CD1c-positive myeloid dendritic cell (primary cell): ENCODE results near the gene ERVFRD-1.

ENCODE experiments used
- DNase-seq: peaks from one replicate; pipeline ENCODE4 v3.0.0-alpha.2; 2016; ENCODE audit errors: extremely low spot score

The ERVFRD-1 gene

GRCh38 chr6:11110921-11111768 is at the start of gene ERVFRD-1:
Gene ERVFRD-1, minus strand, starts transcription at chr6:11111725. Its CDS starts 6,415 bp downstream, at chr6:11105310.
- no peak for DNase-seq

DNA sequence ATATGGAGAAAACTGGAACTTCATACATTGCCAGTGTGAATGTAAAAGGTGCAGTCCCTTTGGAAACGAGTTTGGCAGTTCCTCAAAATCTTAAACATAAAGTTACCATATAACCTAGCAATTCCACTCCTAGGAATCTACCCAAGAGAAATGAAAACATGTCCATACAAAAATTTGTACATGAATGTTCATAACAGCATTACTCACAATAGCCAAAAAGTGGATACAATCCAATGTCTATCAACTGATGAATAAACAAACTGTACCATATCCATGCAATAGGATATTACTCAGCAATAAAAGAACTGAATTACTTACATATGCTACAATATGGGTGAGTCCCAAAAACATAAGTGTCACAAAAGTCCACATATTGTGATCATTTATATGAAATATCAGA is 48.7 kb upstream of the ERVFRD-1 start:
- DNase-seq = no peak

- DNase-seq = no peak
Measured at GRCh38 chr6:11155589-11155988, 44.1 kb upstream of the ERVFRD-1 start.

DNA sequence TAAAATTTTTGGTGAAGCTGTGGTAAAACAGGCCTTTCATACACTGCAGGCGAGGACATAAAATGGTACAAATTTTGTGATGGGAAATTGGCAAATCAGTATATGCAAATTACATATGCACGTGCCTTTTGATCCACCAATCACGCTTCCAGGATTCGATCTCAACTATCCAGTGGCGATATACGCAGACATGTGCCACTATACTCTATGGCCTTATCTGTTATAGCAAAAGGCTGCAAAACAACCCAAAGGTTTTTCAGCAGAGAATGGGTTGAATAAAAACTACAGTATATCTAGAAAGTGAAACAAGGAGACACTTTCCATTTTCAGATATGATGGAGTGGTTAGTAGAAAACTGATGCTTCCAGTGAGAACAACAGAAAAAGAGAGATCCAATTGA is 41.9 kb upstream of the ERVFRD-1 start:
- DNase-seq = no peak

DNA sequence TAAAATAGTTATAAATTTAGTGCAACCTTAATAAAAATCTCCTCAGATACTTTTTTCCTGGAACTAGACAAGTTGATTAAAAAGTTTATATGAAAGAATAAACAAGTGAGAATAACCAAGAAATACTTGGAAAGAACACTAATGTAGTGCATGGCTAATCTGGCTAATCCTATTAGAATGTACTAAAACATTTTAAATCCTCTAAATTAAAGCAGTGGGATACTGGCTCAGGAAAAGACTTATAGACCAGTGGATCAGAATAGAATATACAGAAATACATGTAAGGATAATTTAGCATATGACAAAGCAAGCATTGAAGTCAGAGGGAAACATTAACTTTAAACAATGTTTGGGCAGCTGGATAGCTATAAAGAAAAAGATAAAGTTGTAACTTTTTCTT is 41.1 kb upstream of the ERVFRD-1 start:
- DNase-seq = no peak

GRCh38 chr6:11151488-11151887 is 40.0 kb upstream of the ERVFRD-1 start:
- DNase-seq = no peak

- DNase-seq = no peak
Measured at GRCh38 chr6:11149551-11149950, 38.0 kb upstream of the ERVFRD-1 start.

- DNase-seq = no peak
Measured at GRCh38 chr6:11146117-11146826, 34.7 kb upstream of the ERVFRD-1 start.

GRCh38 chr6:11144393-11144851 is 32.9 kb upstream of the ERVFRD-1 start:
- DNase-seq = peak; percentile 74

DNA sequence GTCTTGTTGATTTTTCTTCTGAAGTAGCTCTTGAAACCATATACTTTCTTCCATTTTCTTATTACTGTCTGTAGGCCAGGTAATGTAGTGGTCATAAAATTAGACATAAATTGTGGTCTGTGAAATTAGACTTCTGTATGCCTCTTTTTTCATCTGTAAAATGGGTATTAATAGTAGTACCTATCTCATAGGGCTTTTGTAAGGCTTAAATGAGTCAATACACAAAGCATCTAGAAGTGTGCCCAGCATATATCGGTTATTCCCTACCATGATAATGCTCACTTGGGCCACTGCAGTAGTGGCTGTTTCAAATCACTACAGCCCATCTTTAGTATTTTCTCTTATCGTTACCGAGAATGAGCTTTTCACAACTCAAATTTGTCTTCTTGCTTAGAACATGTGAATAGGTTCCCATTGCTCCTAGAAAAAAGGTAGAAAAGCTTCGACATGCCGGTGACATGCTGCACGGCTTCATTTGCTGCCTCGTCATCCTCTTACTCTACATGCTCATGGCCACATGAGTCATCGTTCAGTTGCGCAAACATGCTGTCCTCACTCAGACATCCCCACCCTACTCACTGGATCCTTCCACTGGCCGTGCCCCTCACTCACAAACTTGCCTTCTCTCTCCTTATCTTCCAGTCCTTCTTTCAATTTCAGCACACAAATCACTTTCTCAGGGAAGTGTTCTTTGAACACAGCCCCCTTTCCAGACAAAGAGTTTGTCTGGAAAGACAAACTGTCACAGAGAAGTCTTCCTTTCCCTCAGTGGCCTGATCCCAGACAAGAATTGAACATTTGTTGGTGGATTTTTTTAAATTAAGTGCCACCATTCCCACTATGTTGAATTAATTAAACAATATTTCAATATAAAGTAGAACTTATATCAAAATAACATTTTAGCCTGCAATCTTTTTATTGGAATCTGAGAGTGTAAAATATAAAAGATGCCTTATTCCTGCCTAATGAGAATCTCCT is 32.2 kb upstream of the ERVFRD-1 start:
- peak; percentile 90 for DNase-seq

DNA sequence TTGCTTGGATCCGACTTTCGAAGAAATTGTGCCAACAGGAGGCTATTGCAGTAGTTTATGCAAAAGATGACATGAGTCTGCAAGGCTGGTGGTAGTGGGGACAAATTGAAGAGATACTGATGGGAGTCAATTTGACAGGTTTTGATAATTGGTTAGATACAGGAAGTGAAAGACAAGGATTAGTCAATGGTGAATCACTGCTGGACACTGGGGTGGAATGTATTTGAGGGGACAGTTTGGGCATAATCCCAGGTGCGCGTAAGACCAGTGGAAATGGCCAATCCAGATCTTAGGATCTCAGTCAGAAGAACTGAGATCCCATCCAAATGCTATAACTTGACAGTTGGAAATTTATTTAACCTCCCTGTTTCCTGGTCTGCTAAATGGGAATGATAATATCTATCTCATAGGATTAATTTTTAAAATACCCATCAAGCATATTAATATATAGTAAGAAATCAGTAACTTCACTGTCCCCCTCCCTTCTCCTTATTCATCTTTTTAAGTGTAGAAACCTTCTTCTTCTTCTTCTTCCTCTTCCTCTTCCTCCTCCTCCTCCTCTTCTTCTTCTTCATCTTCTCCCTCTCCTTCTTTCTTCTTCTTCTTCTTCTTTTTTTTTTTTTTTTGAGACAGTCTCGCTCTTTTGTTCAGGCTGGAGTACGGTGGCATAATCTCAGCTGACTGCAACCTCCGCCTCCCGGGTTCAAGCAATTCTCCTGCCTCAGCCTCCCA is 30.9 kb upstream of the ERVFRD-1 start:
- DNase-seq = peak; percentile 31

DNA sequence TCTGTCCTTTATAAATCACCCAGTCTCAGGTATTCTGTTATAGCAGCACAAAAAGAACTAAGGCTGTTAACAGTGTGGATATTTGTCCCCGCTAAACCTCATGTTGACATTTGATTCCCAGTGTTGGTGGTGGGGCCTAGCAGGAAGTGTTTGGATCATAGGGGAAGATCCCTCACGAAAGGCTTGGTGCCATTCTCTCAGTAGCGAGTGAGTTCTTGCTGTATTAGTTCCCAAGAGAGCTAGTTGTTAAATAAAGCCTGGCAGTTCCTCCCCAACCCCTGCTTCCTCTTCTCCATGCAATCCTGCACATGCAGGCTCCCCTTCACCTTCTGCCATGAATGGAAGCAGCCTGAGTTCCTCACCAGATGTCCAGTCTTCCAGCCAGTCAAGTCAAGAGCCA is 29.8 kb upstream of the ERVFRD-1 start:
- DNase-seq = peak; percentile 28

GRCh38 chr6:11140056-11140455 is 28.5 kb upstream of the ERVFRD-1 start:
- DNase-seq = no peak

- peak; percentile 80 for DNase-seq
Measured at GRCh38 chr6:11139051-11139960, 27.8 kb upstream of the ERVFRD-1 start.

- DNase-seq = no peak
Measured at GRCh38 chr6:11136809-11137208, 25.3 kb upstream of the ERVFRD-1 start.

DNA sequence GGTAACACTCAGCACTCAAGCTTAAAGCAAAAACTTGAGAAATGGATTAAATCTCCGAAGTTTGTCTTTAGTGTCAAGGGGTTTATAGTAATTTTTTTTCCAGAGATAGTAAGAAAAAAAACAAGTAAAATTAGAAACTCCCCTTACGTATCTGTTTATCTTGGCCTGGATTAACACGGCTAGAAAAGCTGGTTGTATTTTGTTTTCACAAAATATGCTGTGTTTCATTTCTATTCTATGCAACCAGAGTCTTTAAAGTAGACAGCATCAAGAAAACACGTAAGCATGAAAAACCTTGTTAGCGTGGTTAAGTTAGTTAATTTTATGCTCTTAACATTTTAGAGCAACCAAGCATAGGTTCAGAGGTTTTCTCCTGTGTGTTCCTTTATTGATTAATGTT is 21.8 kb upstream of the ERVFRD-1 start:
- DNase-seq = no peak

DNA sequence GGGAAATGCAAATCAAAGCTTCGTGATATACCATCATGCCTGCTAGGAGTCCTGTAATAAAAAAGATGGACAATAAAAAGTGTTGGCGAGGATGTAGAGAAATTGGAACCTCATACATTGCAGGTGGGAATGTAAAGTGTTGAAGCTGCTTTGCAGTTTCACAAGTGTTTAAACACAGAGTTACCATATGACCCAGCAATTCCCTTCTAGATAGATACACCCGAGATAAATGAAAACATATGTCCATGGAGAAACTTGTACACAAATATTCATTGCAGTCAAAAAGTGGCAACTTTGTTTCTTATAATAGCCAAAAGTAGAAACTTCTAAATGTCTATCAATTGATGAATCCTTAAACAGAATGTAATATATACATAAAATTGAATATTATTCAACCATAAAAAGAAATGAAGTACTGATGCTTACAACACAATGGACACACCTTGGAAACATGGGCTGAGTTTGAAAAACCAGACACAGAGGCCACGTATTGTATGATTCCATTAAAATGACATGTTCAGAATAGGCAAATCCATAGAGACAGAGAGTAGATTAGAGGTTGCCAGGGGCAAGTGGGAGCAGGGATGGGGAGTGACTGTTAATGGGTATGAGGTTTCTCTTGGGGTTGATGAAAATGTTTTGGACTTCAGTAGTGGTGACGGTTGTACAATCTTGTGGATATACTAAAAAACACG is 20.8 kb upstream of the ERVFRD-1 start:
- no peak for DNase-seq

DNA sequence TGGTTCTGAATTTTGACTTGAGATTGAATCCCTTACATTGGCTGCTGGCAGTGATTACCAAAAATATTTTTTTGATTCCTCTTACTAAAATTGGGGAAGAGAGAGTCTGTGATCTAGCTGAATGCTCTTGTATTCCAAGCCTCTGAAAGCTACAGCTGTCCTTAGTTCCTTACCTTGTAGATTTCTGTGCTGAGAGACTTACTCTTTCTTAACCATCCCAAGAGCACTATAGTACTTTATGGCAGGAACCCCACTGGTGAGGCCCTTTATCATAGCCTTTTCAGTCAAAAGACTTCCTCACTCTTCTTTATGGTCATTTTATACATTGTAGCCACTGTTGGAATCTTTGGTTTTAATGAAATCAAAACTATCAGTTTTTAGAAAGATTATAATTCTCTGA is 19.1 kb upstream of the ERVFRD-1 start:
- DNase-seq = peak; percentile 5

DNA sequence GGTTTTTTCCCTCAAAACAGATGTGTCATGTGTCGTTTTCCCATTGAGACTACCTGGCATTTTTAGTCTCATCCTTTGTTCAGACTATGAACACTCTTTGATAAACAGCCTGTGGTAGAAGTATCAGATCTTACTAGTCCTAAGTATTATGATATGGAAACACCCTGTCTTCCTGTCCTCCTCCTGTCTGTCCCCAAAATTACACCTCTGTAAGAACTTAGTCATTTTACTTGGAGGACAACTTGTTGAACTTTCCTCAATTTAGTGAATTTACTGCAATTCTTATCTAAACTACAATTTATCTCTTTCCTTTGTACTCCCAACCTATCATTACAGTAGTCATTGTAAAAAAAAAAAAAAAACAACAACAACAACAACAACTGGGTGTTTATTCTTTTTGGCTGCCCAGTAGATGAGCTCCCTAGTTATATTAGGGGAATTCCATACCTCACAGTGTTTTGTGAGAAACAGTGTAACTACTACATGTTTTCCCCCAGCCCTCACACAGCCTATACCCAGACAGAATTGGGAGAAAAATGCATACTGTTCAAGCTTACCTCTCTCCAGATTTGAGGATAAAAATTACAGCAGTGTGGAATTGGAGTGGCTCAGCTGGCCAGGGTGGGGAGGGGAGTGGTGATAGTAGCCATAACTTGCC is 18.5 kb upstream of the ERVFRD-1 start:
- no peak for DNase-seq
